Astrocyte of the cerebellum (primary cell): ENCODE results near the gene MSI2.
A peak's percentile ranks its signal among the peaks of the same experiment; 100 is the strongest.

Source experiments
- DNase-seq: peaks from one replicate; pipeline ENCODE4 v3.0.0-alpha.2; 2011; ENCODE audit warnings: low read depth
- H3K4me3 ChIP-seq: 2 replicates; pipeline ENCODE4 v1.5.1; 2011; ENCODE audit warnings: mild to moderate bottlenecking, low read depth, low read length, moderate library complexity
- in situ Hi-C: cut with HindIII; loops from 2 replicates; pipeline ENCODE4 v1.10.0; 2017; ENCODE audit warnings: low sequenced_read_pairs
- TF ChIP-seq, protein P1 (sequence below): IDR thresholded peaks from 2 replicates; pipeline ENCODE4 v1.5.1; 2012; ENCODE audit warnings: low read length, low read depth, moderate library complexity, mild to moderate bottlenecking; ENCODE audit errors: missing control alignments

MSI2 gene

GRCh38 chr17:57251211-57251787 lies 5.0 kb upstream of the MSI2 start:
- no peak for DNase-seq
- no peak overlapping the region for H3K4me3 ChIP-seq
- TF ChIP-seq, protein P1, sequence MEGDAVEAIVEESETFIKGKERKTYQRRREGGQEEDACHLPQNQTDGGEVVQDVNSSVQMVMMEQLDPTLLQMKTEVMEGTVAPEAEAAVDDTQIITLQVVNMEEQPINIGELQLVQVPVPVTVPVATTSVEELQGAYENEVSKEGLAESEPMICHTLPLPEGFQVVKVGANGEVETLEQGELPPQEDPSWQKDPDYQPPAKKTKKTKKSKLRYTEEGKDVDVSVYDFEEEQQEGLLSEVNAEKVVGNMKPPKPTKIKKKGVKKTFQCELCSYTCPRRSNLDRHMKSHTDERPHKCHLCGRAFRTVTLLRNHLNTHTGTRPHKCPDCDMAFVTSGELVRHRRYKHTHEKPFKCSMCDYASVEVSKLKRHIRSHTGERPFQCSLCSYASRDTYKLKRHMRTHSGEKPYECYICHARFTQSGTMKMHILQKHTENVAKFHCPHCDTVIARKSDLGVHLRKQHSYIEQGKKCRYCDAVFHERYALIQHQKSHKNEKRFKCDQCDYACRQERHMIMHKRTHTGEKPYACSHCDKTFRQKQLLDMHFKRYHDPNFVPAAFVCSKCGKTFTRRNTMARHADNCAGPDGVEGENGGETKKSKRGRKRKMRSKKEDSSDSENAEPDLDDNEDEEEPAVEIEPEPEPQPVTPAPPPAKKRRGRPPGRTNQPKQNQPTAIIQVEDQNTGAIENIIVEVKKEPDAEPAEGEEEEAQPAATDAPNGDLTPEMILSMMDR: no peak
- in situ Hi-C loops: no loop called here

GRCh38 chr17:57253362-57254065 lies 2.8 kb upstream of the MSI2 start:
- in situ Hi-C loops: no loop called here
- DNase-seq: no peak
- TF ChIP-seq, protein P1: no peak
- no peak overlapping the region for H3K4me3 ChIP-seq

DNA sequence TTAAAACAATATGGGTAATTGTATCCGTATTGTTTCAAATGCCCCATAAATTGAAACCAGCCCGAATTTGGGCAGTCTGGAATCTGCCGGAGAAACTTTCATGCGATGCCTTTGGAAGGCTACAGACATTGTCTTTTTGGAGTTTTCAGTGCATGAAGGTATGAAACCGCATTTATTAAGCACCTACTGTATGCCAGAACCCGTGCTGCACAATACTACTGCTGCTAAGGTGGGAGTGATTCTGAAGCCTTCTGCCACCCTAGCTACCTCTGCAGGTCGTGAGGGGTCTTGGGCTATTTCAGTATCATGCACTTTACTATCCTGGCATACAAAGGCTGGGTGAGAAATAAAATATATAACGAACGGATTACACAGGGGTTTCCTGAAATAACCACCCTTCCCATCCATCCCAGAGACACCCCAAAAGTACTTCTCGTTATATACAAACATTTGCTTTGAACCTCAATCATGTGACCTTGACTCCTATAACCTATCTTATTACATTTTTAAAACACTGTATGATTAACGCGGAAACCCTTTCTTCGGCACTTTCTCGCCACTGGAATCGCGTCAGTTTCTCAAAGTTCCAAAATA lies 1.0 kb upstream of the MSI2 start:
- no peak for DNase-seq
- H3K4me3 ChIP-seq: peak overlapping the region; percentile 61
- TF ChIP-seq, protein P1: no peak
- in situ Hi-C loops: no loop called here

DNA sequence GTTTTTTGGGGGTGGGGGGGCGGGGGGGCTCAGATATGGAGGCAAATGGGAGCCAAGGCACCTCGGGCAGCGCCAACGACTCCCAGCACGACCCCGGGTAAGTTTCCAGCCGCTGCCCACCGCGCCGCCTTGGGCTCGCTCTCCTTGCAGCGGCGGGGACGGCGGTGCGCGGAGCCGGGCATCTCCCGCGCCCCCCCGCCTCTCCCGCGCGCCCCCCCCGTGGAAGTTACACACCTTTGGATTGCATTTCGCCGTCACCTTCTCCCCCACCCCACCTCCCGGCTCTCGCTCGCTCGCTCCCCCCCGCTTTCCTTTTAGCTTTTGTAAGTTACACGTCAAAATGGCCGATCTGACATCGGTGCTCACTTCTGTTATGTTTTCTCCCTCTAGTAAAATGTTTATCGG lies 387 bp downstream of the MSI2 start:
- no peak for DNase-seq
- in situ Hi-C loops: no loop called here
- TF ChIP-seq, protein P1: no peak

GRCh38 chr17:57257195-57257894 lies 1.0 kb downstream of the MSI2 start:
- no peak for DNase-seq
- in situ Hi-C loops: no loop called here
- H3K4me3 ChIP-seq: peak overlapping the region; percentile 61
- TF ChIP-seq, protein P1: no peak

More for the DNA sequence above, 387 bp downstream of the MSI2 start:
- peak overlapping the region; percentile 61 for H3K4me3 ChIP-seq
